ENCODE data around the gene SYTL5. TPM values are rescaled to one million over a fixed set of nuclear protein-coding genes. Genes with fewer than 3 reads are reported as not detected.

Gene SYTL5
- total and polyA plus RNA-seq, 2 experiments from 2014 or later, result not detected

DNA sequence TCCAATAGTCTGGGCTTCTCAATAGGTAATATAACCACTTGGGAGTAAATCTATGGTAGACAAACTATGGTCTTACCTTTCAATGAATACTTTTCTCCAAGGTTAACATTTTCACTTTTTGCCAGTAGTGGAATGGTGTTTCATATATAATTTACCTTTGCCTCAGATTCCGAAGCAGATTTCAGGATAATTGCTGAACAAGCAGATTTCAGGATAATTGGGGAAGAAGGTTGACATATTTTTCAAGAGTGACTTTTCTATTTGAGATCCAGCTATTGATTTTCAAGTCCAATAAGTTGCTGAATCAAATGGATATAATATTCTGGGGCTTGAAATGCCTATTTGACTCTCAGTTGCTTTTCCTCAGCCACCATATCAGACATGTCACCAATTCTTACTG is 63.6 kb downstream of the SYTL5 start:
- H3K4me3 ChIP-seq, result no peak overlapping the region
- H3K36me3 ChIP-seq (ENCODE audit: low read depth), result no peaks in the 10 kb centered on the region
- H2AFZ ChIP-seq, result no peak overlapping the region
- H3K27me3 ChIP-seq (replicated peaks; ENCODE audit: insufficient read depth), result no peaks in the 10 kb centered on the region
- H3K9me3 ChIP-seq (ENCODE audit: low read depth), result no peaks in the 10 kb centered on the region
- H3K9ac ChIP-seq, result no peak overlapping the region
- H3K4me2 ChIP-seq (ENCODE audit: unreplicated experiment), result no peak overlapping the region
- H4K20me1 ChIP-seq (ENCODE audit: insufficient read depth), result no peaks in the 10 kb centered on the region
- H3F3A ChIP-seq (ENCODE audit: insufficient read depth), result no peaks in the 10 kb centered on the region
- H3K9me2 ChIP-seq (ENCODE audit: insufficient read depth), result no peaks in the 10 kb centered on the region
- no peak for DNase-seq
- no peak overlapping the region for H3K27ac ChIP-seq
- H3K79me2 ChIP-seq (ENCODE audit: insufficient read depth), result no peaks in the 10 kb centered on the region
- WGBS, 2 experiments (ENCODE audit: low coverage in 1 of 2, low lambda C conversion rate in 2 of 2, missing lambda C conversion rate in 2 of 2), result 59 to 95% methylated on average over 1 of the region's 1 CpG
- in situ Hi-C loops (cut with MboI), result no loop called here
- H3K4me1 ChIP-seq (ENCODE audit: insufficient read depth), result no peaks in the 10 kb centered on the region
- TF ChIP-seq EZH2 (IDR thresholded peaks at IDR 0.05; ENCODE audit: insufficient read depth, poor library complexity, severe bottlenecking), result no peak
- TF ChIP-seq EZH2phosphoT487 (IDR thresholded peaks at IDR 0.05; ENCODE audit: insufficient read depth, low read depth), result no peak

- H3K9me2 ChIP-seq (ENCODE audit: insufficient read depth), result no peaks in the 10 kb centered on the region
- in situ Hi-C loops (cut with MboI), result no loop called here
- H2AFZ ChIP-seq, result no peak overlapping the region
- no peak for DNase-seq
- H3K9ac ChIP-seq, result no peak overlapping the region
- no peaks in the 10 kb centered on the region for H3K36me3 ChIP-seq (ENCODE audit: low read depth)
- no peak overlapping the region for H3K27ac ChIP-seq
- no peaks in the 10 kb centered on the region for H3F3A ChIP-seq (ENCODE audit: insufficient read depth)
- no peaks in the 10 kb centered on the region for H3K4me1 ChIP-seq (ENCODE audit: insufficient read depth)
- no peak overlapping the region for H3K4me2 ChIP-seq (ENCODE audit: unreplicated experiment)
- no peaks in the 10 kb centered on the region for H3K27me3 ChIP-seq (replicated peaks; ENCODE audit: insufficient read depth)
- TF ChIP-seq EZH2 (IDR thresholded peaks at IDR 0.05; ENCODE audit: insufficient read depth, poor library complexity, severe bottlenecking) (no peak), EZH2phosphoT487 (IDR thresholded peaks at IDR 0.05; ENCODE audit: insufficient read depth, low read depth) (no peak)
- no peak overlapping the region for H3K4me3 ChIP-seq
- H4K20me1 ChIP-seq (ENCODE audit: insufficient read depth), result no peaks in the 10 kb centered on the region
- H3K9me3 ChIP-seq (ENCODE audit: low read depth), result no peaks in the 10 kb centered on the region
- no peaks in the 10 kb centered on the region for H3K79me2 ChIP-seq (ENCODE audit: insufficient read depth)
These were observed 73.1 kb downstream of the SYTL5 start for GRCh38 chrX:38079463-38079862.

DNA sequence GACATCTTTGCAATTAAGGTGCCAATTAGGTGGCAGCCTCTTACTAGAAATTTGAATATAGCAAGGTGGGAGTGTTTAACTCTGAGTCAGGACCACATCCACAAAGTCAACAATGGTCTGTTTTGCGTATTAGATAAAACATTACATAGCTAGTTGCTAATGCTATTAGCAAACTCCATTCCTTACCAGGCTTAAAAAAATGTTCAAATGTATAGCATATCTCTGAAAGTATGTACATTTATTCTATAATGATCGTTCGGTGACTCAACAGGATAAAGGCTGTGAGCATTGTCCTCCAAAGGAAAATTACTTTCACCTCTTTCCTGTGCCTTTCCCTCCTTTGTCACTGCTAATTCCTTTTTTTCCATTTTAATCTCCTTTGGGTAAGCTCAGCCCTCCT is 74.5 kb downstream of the SYTL5 start:
- Histone ChIP-seq H3K4me2 (ENCODE audit: unreplicated experiment) (no peak overlapping the region), H3K9ac (no peak overlapping the region)

GRCh38 chrX:38081909-38082308 is 75.6 kb downstream of the SYTL5 start:
- H3K36me3 ChIP-seq (ENCODE audit: low read depth), result no peaks in the 10 kb centered on the region
- no peaks in the 10 kb centered on the region for H3F3A ChIP-seq (ENCODE audit: insufficient read depth)
- in situ Hi-C loops (cut with MboI), result no loop called here
- H3K9me3 ChIP-seq (ENCODE audit: low read depth), result no peaks in the 10 kb centered on the region
- H3K4me2 ChIP-seq (ENCODE audit: unreplicated experiment), result no peak overlapping the region
- H3K79me2 ChIP-seq (ENCODE audit: insufficient read depth), result no peaks in the 10 kb centered on the region
- 80 to 86% methylated on average over 1 of the region's 1 CpG for WGBS, 2 experiments (ENCODE audit: low coverage in 1 of 2, low lambda C conversion rate in 2 of 2, missing lambda C conversion rate in 2 of 2)
- H2AFZ ChIP-seq, result no peak overlapping the region
- no peak overlapping the region for H3K4me3 ChIP-seq
- H4K20me1 ChIP-seq (ENCODE audit: insufficient read depth), result no peaks in the 10 kb centered on the region
- TF ChIP-seq EZH2phosphoT487 (IDR thresholded peaks at IDR 0.05; ENCODE audit: insufficient read depth, low read depth) (no peak), EZH2 (IDR thresholded peaks at IDR 0.05; ENCODE audit: insufficient read depth, poor library complexity, severe bottlenecking) (no peak)
- no peaks in the 10 kb centered on the region for H3K27me3 ChIP-seq (replicated peaks; ENCODE audit: insufficient read depth)
- no peaks in the 10 kb centered on the region for H3K9me2 ChIP-seq (ENCODE audit: insufficient read depth)
- no peak overlapping the region for H3K27ac ChIP-seq
- H3K9ac ChIP-seq, result no peak overlapping the region
- no peak for DNase-seq
- H3K4me1 ChIP-seq (ENCODE audit: insufficient read depth), result no peaks in the 10 kb centered on the region

More for the DNA sequence above, 74.5 kb downstream of the SYTL5 start:
- TF ChIP-seq EZH2 (IDR thresholded peaks at IDR 0.05; ENCODE audit: insufficient read depth, poor library complexity, severe bottlenecking), result no peak
- TF ChIP-seq EZH2phosphoT487 (IDR thresholded peaks at IDR 0.05; ENCODE audit: insufficient read depth, low read depth), result no peak
- H3F3A ChIP-seq (ENCODE audit: insufficient read depth), result no peaks in the 10 kb centered on the region
- DNase-seq, result no peak
- no peaks in the 10 kb centered on the region for H3K36me3 ChIP-seq (ENCODE audit: low read depth)
- no peaks in the 10 kb centered on the region for H4K20me1 ChIP-seq (ENCODE audit: insufficient read depth)
- H3K4me3 ChIP-seq, result no peak overlapping the region
- H3K27me3 ChIP-seq (replicated peaks; ENCODE audit: insufficient read depth), result no peaks in the 10 kb centered on the region
- H3K27ac ChIP-seq, result no peak overlapping the region
- no peaks in the 10 kb centered on the region for H3K9me2 ChIP-seq (ENCODE audit: insufficient read depth)
- H2AFZ ChIP-seq, result no peak overlapping the region
- in situ Hi-C loops (cut with MboI), result no loop called here
- no peaks in the 10 kb centered on the region for H3K4me1 ChIP-seq (ENCODE audit: insufficient read depth)
- no peaks in the 10 kb centered on the region for H3K9me3 ChIP-seq (ENCODE audit: low read depth)
- whole genome bisulfite sequencing, 2 experiments (ENCODE audit: low coverage in 1 of 2, low lambda C conversion rate in 2 of 2, missing lambda C conversion rate in 2 of 2), result 78 to 86% methylated on average over 3 of the region's 3 CpGs
- H3K79me2 ChIP-seq (ENCODE audit: insufficient read depth), result no peaks in the 10 kb centered on the region

DNA sequence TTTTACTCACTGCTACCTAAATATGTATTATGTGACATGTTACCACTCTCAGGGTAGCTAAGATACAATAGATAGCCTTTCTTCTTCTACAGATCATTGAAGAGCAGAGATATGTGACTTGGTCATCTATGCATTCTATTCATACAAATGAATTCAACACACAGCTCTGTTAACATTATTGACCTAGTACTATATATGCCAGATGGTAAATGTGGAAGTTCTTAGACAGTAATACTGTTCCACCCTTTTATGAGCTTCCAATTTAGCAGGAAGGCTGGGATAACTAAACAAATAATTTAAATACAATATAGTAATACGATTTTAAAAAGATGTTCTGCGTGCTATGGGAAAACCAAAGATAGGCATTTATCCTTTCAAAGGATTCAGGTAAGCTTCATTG is 76.0 kb downstream of the SYTL5 start:
- H4K20me1 ChIP-seq (ENCODE audit: insufficient read depth), result no peaks in the 10 kb centered on the region
- in situ Hi-C loops (cut with MboI), result no loop called here
- TF ChIP-seq EZH2phosphoT487 (IDR thresholded peaks at IDR 0.05; ENCODE audit: insufficient read depth, low read depth) (no peak), EZH2 (IDR thresholded peaks at IDR 0.05; ENCODE audit: insufficient read depth, poor library complexity, severe bottlenecking) (no peak)

More for the DNA sequence above, 76.0 kb downstream of the SYTL5 start:
- Histone ChIP-seq H3K9me2 (ENCODE audit: insufficient read depth) (no peaks in the 10 kb centered on the region), H3K4me3 (no peak overlapping the region), H3K4me1 (ENCODE audit: insufficient read depth) (no peaks in the 10 kb centered on the region), H3K9ac (no peak overlapping the region), H3K4me2 (ENCODE audit: unreplicated experiment) (no peak overlapping the region), H3K36me3 (ENCODE audit: low read depth) (no peaks in the 10 kb centered on the region), H3K9me3 (ENCODE audit: low read depth) (no peaks in the 10 kb centered on the region), H3K27me3 (replicated peaks; ENCODE audit: insufficient read depth) (no peaks in the 10 kb centered on the region), H3K79me2 (ENCODE audit: insufficient read depth) (no peaks in the 10 kb centered on the region), H3F3A (ENCODE audit: insufficient read depth) (no peaks in the 10 kb centered on the region), H2AFZ (no peak overlapping the region), H3K27ac (no peak overlapping the region)
- no peak for DNase-seq
- WGBS, 2 experiments (ENCODE audit: low coverage in 1 of 2, low lambda C conversion rate in 2 of 2, missing lambda C conversion rate in 2 of 2), result 87 to 96% methylated on average over 2 of the region's 2 CpGs

Data from GM23248 (cell line).